Left lobe of liver (tissue), 2 donors: ENCODE results near the gene TMEM253. TPM values are rescaled to one million over a fixed set of nuclear protein-coding genes. Genes with fewer than 3 reads are reported as not detected.

Experiments
- ATAC-seq: fragments of 200-7000 bp; cut with Tn5 transposase; one replicate; pipeline ENCODE4 v1.9.1; 2020; ENCODE audit warnings: mild to moderate bottlenecking, moderate library complexity
- DNase-seq: peaks from one replicate; pipeline ENCODE4 v3.0.0-alpha.2; 2020; ENCODE audit warnings: low spot score
- total RNA-seq: library from RNA; stranded (reverse); gene quantifications from one replicate; pipeline ENCODE4 v1.2.1, GENCODE V29; 2021
- donor health status: DM: no; HTN: no; CAD: no; lungs with moderate emphysema.
- donor health status: DM: no; HTN: yes; CAD: no.

TMEM253 gene
- 0.15 TPM for total RNA-seq

DNA sequence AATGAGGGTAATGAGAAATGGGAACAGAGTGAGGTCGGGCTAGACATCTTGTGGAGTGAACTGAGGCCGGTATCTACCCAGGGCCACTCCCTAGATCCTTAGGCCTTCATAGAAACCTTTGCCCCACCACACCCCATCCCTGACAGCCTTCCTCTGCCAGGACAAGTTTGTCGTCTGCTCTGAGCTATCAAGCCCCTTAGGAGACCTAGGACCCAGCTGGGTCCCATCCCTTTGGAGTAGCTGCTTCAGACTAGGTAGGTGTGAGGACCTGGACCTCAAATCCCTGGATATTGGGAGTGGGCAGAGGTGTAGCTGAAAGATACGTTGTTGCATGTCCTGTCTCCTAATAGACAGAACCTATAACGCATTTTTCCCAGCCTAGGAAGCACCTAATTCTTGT, at the start of gene TMEM253:
Gene TMEM253, plus strand, starts transcription at position 136 of the 400 bp plus-strand sequence. CDS start 278 bp downstream, outside the sequence.
- ATAC-seq, result no peak
- DNase-seq, result no peak

GRCh38 chr14:21053184-21054122, 47.4 kb upstream of the TMEM253 start:
- ATAC-seq, result peak; percentile 6
- no peak for DNase-seq

DNA sequence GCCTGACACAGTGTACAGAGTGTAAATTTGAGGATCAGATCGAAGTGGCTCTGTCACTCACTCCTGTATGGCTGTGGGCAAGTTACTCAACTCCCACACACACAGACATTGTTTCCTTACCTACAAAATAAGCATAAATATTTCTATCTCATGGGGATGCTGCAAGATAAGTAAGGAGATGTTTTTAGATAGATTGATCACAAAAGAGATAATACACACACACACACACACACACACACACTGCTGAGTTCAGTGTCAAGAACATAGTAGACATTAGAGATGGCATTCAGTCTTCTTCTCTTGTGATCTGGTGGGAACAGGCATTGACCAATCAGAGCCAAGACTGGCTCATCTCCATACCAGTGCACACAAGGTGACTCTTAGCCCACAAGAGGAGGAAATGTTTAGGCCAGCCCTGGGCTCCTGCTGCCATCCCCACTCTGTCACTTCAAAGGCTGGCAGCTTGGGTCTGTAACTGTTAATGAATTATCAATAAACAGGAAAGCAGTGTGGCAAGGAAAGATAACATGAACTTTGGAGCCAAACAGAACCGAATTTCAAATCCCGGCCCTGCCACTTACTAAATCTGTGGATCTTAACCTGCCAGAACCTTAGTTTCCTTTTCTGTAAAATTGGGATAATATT, 46.6 kb upstream of the TMEM253 start:
- peak; percentile 86 for DNase-seq
- peak; percentile 77 for ATAC-seq

- DNase-seq (no peak), ATAC-seq (peak; percentile 0)
Measured at GRCh38 chr14:21054768-21055145, 46.1 kb upstream of the TMEM253 start.

DNA sequence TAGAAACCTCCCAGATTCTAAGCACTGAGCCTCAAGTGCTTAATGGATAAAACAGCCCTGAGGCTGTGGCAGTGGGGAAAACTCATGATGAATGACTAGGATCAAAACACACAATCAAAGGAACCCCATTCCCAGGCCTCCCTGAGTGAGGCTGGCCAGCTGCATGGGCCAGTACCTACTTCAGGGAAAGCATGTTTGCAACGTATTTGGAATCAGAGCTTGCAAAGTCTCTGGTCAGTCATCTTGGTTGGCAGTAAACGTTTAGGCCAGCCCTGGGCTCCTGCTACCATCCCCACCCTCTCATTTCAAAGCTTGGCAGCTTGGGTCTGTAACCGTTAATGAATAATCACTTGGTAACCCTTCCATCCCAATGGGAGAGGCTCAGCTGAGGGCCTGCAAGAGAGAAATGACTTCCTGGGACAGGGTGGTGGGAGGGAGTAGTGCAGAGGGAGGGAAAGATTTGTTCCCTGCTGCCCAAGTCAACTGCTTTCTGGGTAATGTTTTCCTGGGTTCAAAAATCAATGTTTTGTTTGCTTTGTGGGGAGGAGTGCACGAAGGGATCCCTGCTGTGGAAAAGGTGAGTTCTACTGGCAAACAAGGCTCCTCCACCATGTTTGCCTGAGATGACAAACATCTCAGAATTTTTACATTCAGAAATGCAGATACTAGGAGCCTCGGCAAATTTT, 45.3 kb upstream of the TMEM253 start:
- DNase-seq, result peak; percentile 89
- peak; percentile 84 for ATAC-seq

- no peak for DNase-seq
- ATAC-seq, result no peak
Measured at GRCh38 chr14:21056520-21057163, 44.2 kb upstream of the TMEM253 start.

DNA sequence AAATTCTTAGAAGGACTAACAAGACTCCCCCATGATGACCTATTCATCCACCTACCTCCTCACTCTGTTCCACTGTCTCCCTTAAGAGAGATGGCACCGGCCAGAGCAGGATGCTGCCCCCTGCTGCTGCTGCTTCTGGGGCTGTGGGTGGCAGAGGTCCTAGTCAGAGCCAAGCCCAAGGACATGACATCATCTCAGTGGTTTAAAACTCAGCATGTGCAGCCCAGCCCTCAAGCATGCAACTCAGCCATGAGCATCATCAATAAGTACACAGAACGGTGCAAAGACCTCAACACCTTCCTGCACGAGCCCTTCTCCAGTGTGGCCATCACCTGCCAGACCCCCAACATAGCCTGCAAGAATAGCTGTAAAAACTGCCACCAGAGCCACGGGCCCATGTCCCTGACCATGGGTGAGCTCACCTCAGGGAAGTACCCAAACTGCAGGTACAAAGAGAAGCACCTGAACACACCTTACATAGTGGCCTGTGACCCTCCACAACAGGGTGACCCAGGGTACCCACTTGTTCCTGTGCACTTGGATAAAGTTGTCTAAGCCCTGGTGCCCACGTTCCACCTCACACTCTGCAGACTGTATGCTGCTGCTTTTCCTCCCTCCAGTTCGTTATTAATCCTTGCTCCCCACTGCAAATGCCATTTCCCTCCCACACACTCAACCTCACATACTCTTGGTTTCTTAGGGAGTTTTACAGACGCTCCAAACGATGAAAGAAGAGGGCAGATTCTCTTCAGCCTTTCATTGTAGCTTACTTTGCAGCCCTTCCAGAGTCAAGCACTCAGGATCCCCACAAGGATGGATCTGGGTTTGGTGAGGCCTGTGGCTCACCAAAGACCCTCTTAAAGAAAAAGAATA, 42.8 kb upstream of the TMEM253 start, which contains the start of gene RNASE8:
Gene RNASE8, plus strand, starts transcription at position 20 of the 873 bp plus-strand sequence. Its CDS starts 71 bp downstream, at position 91.
- ATAC-seq (no peak), DNase-seq (no peak)

- no peak for DNase-seq
- ATAC-seq, result no peak
Measured at GRCh38 chr14:21058903-21059302, 42.0 kb upstream of the TMEM253 start.

- no peak for ATAC-seq
- DNase-seq, result no peak
Measured at GRCh38 chr14:21059842-21060613, 40.8 kb upstream of the TMEM253 start.

DNA sequence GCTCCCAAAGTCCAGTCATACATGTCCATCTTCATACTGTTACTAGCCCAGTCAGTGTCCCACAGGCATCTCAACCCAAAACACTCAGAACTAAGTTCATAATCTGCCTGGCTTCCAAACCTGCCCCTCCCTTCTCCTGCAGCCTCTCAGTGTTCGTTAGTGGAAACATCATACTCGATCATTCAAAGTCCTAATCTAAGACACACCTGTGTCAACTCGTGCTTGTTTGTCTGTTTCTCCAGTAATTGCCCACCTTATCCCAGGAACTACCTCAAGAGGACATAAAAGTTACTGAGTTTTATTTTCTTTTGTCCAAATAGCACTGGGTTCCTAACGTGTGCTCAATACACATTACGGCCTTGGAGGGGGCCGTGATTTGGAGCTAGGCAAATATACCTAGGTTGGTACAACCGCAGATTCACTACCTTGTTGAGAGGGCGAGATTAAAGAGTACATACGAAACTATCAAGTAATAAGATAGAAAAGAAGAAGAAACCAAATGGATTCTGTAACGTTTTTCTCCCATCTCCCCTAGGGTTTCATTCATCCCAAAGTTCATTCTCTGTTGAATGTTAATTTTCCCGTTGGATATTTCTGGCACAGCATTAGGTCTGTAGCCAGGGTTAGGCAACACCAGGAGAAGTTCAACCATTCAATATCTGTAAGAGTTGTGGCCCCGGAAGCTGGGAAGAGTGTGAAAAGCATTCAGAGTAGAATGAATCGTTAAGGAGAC, 40.1 kb upstream of the TMEM253 start:
- DNase-seq (no peak), ATAC-seq (peak; percentile 64)

DNA sequence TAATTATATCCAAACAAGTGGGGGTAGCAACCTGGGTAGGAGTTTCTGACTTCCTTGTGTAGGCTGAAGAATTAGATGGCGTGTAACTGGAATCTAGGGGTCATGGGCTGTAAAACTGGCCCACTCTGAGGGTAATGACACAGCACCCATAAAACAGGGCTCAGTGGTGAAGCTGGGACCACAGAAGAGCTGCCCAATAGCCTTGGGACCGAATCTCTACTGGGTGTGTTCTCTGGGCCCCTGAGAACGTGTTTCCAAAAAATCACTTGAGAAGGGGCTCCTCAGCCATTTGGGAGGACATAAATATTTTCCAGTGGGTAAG, 39.6 kb upstream of the TMEM253 start:
- ATAC-seq, result peak; percentile 14
- DNase-seq, result no peak

DNA sequence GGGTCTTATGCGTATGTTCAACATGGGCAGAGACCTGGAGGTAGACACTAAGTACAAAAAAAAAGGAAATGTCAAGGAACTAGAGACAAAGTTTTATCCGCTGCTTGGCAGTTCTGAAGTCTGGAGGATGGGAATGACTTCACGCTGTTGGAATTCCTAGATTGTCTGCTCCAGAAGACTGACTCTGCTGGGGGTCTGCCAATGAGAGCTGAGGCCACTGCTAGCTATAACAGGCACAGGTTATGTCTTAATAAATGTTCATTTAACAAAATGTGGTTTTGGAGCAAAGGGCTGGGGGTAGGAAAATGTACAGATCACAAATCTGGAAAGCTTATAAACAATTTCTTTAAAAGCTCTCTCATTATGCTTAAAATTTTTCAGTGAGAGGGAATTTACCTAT, 37.4 kb upstream of the TMEM253 start:
- DNase-seq (no peak), ATAC-seq (peak; percentile 12)

- DNase-seq, result no peak
- no peak for ATAC-seq
Measured at GRCh38 chr14:21066882-21067502, 33.9 kb upstream of the TMEM253 start.

- DNase-seq (no peak), ATAC-seq (peak; percentile 24)
Measured at GRCh38 chr14:21068521-21069387, 32.1 kb upstream of the TMEM253 start.

DNA sequence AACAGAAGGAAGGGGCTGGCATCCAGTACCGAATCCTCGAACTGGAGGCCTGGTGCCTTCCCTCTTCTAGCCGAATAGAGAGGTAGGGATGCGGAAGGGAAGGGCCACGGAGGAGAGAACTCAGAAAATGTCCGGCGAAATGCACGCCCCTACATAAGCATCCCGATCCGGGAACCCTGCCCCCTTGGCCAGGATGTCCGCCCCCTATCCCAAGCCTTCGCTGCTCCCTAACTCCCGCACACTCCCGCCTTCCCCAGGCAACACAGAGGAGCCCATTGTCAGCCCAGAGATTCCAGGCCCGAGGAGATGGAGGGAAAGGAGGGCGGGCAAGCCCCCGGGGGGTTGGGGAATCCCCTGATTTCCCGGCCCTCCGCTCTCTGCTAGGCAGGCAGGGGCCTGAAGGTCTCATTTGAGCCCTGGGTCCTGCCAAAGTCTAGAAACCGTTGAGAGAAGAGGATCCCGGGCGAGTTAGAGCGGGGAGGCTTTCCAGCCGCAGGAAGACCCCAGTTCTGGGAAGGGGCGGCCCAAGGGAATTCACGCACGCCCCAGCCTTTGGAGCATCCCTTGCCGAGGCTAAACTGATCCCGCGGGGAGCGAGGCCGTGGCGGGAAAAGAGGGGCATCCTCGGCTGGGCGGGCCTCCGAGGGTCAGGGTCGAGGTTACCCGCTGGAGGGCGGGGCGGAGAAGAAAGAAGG, 31.3 kb upstream of the TMEM253 start:
- ATAC-seq, result no peak
- DNase-seq, result no peak

DNA sequence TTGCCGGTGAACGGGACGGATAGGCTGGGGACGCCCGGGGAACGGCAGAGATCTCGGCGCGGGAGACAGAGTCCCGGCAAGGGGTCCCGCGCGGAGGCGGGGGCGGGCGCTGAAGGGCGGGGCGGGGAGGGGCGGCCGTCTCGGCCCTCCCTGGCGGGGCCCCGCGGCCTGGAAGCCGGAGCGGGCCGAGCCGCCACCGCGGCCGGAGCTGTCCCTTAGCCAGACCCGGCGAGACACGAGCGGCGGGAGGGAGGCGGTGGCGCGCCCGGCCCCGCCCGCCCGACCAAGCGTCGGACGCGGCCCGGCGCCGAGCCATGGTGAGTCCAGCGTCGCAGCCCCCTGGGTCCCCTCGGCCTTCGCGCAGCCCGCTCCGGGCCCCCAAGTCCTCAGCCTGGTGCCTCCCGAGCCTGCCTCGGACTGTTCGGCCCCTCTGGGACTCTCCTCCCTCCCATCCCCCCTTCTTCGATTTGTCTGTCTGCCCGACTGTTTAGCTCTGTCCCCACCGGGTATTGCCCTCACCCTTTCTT, 30.7 kb upstream of the TMEM253 start, which contains the start of gene ARHGEF40:
Gene ARHGEF40, plus strand, starts transcription at position 222 of the 527 bp plus-strand sequence. Its CDS starts 93 bp downstream, at position 315.
- ATAC-seq (peak; percentile 73), DNase-seq (peak; percentile 77)
